ENCODE measurements around the gene LIF. TPM values are rescaled to one million over a fixed set of nuclear protein-coding genes. Genes with fewer than 3 reads are reported as not detected.

Gene LIF
- total RNA-seq, 4 donors from 2014 or later = not detected

DNA sequence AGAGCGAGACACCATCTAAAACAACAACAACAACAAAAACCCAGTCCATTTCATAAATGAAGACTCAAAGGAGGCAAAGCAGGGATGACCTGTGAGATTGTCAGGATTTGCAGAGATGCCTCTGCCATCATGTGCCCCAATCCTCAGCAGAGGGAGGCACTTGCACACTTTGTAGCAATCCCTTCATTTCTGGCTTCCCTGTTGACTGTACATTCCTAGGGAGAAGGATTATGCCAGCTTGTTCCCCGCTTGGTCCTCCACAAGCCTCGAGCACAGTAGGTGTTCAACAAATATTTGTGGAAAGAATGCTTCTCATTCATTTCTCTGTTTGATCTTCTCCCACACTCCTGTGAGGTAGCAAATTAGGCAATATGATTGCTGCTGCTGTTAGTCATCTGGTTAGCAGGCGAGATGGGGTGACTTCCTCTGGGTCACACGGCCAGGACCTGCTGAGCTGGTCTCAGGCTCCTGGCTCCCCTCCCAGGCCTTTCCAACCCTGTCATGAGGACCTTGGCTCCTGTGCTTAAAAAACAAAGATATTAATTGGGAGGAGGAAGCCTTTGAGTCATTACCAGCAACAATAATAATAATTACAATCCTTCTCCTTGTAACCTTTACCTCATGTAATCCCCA, 34.1 kb downstream of the LIF start:
- DNase-seq = peak; percentile 19 to 34
- no peak for TF ChIP-seq POLR2A (IDR thresholded peaks at IDR 0.05)
- TF ChIP-seq, protein P1, sequence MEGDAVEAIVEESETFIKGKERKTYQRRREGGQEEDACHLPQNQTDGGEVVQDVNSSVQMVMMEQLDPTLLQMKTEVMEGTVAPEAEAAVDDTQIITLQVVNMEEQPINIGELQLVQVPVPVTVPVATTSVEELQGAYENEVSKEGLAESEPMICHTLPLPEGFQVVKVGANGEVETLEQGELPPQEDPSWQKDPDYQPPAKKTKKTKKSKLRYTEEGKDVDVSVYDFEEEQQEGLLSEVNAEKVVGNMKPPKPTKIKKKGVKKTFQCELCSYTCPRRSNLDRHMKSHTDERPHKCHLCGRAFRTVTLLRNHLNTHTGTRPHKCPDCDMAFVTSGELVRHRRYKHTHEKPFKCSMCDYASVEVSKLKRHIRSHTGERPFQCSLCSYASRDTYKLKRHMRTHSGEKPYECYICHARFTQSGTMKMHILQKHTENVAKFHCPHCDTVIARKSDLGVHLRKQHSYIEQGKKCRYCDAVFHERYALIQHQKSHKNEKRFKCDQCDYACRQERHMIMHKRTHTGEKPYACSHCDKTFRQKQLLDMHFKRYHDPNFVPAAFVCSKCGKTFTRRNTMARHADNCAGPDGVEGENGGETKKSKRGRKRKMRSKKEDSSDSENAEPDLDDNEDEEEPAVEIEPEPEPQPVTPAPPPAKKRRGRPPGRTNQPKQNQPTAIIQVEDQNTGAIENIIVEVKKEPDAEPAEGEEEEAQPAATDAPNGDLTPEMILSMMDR (IDR thresholded peaks at IDR 0.05 in 4 of 5, conservative IDR thresholded peaks at IDR 0.05 in 1 of 5) = no peak
- intact Hi-C loops (cut with DNase I; ENCODE audit: low total_unique reads) = no loop called here
- H3K27ac ChIP-seq = no peak overlapping the region
- no peak overlapping the region for H3K4me3 ChIP-seq
- H3K4me1 ChIP-seq = no peaks in the 10 kb centered on the region
- H3K9me3 ChIP-seq = no peaks in the 10 kb centered on the region
- peaks cover 5 to 29% (median 16%) of the 10 kb centered on the region in 3 donors for H3K27me3 ChIP-seq
- in situ Hi-C loops (cut with MboI; ENCODE audit: low sequenced_read_pairs in 4 of 4) = no loop called here
- no peaks in the 10 kb centered on the region for H3K36me3 ChIP-seq
- ATAC-seq = peak in 1 of 2 donors; percentile 22

DNA sequence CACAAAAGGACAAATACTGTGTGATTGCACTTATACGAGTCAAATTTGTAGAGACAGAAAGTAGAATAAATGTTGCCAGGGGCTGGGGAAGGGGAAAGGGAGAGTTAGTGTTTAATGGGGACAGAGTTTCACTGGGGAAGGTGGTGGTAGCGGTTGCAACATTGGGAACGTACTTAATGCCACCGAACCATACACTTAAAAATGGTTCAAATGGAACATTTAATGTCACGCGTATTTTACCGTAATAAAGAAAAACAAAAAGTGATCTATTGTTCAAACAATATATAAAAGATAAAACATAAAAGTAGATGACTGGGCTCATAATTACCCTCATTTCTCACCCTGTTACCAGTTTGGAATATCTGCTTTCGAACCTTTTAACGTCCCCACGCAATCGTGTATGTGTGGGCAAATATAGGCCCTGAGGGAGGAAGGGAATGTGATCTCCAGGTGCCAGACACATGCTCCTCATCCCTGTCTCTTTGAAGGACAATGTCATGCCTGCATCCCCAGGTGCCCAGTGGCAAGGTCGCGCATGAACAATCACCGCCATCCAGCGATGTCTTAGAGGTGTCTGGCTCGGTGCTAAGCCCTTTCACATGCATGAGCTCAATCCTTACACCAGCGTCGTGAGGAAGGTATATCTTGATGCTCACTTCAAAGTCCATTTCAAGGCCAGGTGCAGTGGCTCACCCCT, 35.3 kb downstream of the LIF start:
- intact Hi-C loops (cut with DNase I; ENCODE audit: low total_unique reads) = no loop called here

DNA sequence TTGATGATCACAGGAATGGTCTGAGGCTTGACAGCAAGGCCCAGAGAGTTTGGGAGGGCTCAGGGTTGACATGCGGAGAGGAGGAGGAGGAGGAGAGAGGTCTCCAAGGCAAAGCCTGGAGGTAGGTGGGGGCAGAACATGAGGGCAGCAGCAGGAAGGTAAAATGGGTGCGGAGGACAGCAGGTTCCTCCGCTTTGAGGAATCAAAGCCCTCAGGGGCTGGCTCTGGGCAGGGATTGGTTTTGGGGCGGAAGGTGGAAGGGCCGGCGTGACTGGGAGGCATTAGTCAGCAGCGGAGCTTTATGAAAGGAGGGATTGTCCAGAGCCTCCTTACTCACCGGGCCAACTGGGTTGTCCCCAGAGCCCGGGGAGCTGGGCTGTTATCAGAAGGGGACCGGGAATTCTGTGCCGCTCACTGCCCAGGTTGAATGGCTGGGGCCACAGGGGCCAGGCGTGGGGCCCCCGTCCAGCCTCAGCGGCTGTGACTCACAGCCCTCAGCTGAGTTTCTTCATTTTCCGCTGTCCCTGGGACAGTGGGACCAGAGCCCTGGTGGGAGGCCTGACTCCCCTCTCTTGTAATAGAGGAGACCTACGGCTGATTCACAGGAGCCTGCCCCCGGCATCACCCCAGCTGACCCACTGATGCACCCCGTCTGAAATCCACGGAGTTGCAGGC, 36.2 kb downstream of the LIF start:
- DNase-seq = no peak
- no peak for TF ChIP-seq POLR2A (IDR thresholded peaks at IDR 0.05)
- TF ChIP-seq, protein P1 (IDR thresholded peaks at IDR 0.05 in 4 of 5, conservative IDR thresholded peaks at IDR 0.05 in 1 of 5) = no peak
- no peaks in the 10 kb centered on the region for H3K4me1 ChIP-seq
- ATAC-seq = no peak
- H3K9me3 ChIP-seq = no peaks in the 10 kb centered on the region
- H3K27ac ChIP-seq = no peak overlapping the region
- no peak overlapping the region for H3K4me3 ChIP-seq
- no peaks in the 10 kb centered on the region for H3K36me3 ChIP-seq
- in situ Hi-C loops (cut with MboI; ENCODE audit: low sequenced_read_pairs in 4 of 4) (no loop called here), intact Hi-C loops (cut with DNase I; ENCODE audit: low total_unique reads) (no loop called here)
- H3K27me3 ChIP-seq = peaks cover 25 to 41% (median 28%) of the 10 kb centered on the region in 3 donors

More for the DNA sequence above, 35.3 kb downstream of the LIF start:
- Histone ChIP-seq H3K27me3 (peaks cover 16 to 35% (median 19%) of the 10 kb centered on the region in 3 donors), H3K36me3 (no peaks in the 10 kb centered on the region), H3K27ac (no peak overlapping the region), H3K4me3 (no peak overlapping the region), H3K9me3 (no peaks in the 10 kb centered on the region), H3K4me1 (no peaks in the 10 kb centered on the region)
- TF ChIP-seq POLR2A (IDR thresholded peaks at IDR 0.05) = no peak
- DNase-seq = no peak
- in situ Hi-C loops (cut with MboI; ENCODE audit: low sequenced_read_pairs in 4 of 4) = no loop called here
- no peak for ATAC-seq

DNA sequence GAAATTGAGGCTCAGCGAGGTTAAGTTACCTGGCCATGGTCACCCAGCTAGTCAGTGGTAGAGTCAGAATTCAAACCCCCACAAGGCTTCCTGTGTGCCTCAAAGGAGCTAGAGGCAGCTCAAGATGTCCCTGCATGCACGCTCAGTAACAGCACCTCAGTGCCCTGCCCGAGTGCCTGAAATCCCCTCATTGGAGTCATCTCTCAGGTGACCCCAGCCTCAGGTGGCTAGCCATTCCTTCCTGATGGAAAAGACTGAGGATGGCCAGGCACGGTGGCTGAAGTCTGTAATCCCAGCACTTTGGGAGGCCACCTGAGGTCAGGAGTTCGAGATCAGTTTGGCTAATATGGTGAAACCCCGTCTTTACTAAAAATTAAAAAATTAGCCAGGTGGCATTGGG, 36.9 kb downstream of the LIF start:
- ATAC-seq (no peak), DNase-seq (no peak)
- H3K27ac ChIP-seq = peak overlapping the region in 1 of 4 donors; percentile 45
- intact Hi-C loops (cut with DNase I; ENCODE audit: low total_unique reads) (no loop called here), in situ Hi-C loops (cut with MboI; ENCODE audit: low sequenced_read_pairs in 4 of 4) (no loop called here)
- peaks cover 0 to 2% of the 10 kb centered on the region in 2 donors for H3K4me1 ChIP-seq
- no peak overlapping the region for H3K4me3 ChIP-seq
- peaks cover 30 to 43% (median 35%) of the 10 kb centered on the region in 3 donors for H3K27me3 ChIP-seq
- no peaks in the 10 kb centered on the region for H3K36me3 ChIP-seq
- no peaks in the 10 kb centered on the region for H3K9me3 ChIP-seq
- no peak for TF ChIP-seq POLR2A (IDR thresholded peaks at IDR 0.05)
- TF ChIP-seq, protein P1 (IDR thresholded peaks at IDR 0.05 in 4 of 5, conservative IDR thresholded peaks at IDR 0.05 in 1 of 5) = no peak
